ENCODE results near the gene FOXP1.

Gene FOXP1

DNA sequence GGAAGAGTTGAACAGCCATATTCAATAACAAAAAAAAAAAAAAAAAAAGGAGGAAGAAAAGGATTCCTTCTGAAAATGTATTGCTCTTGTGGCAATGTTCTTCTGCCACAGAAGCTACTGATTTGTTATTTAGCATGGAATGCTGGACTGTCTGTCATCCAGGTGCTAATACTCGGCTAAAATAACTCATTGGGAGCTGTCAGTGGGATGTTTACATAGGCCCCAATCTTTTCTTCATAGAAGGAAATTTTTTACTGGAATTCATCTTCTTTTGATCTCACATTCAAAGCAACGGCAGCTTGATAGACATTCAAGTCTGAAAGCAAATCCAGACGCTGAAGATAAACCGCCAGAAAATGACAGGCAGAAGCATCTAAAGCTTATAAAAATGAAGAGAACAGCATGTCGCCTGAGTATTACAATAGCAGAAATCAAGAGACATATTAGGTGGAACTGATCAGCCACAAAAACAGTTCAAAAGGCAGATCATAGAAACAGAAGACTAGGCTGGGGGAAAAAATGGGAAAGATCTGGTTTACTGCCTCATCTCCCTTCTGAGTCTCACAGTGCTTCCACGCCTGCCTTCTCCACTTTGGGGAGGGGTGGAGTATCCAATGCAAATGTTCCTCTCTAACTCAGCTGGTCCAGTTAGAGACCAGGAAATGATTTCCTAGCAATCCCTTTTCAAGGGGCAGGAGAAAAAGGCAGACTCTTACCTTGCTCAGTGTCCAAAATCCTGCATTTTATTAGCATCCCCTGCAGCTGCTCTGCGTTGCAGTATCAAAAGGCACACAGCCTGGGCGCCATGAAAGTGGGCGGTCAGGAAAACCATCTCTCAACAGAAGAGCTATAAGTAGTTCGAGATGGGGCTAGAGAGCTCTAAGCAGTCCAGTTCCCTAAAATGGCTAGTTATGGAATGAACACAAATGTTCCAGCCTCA lies 451.9 kb downstream of the FOXP1 start:
- DNase-seq = no peak

DNA sequence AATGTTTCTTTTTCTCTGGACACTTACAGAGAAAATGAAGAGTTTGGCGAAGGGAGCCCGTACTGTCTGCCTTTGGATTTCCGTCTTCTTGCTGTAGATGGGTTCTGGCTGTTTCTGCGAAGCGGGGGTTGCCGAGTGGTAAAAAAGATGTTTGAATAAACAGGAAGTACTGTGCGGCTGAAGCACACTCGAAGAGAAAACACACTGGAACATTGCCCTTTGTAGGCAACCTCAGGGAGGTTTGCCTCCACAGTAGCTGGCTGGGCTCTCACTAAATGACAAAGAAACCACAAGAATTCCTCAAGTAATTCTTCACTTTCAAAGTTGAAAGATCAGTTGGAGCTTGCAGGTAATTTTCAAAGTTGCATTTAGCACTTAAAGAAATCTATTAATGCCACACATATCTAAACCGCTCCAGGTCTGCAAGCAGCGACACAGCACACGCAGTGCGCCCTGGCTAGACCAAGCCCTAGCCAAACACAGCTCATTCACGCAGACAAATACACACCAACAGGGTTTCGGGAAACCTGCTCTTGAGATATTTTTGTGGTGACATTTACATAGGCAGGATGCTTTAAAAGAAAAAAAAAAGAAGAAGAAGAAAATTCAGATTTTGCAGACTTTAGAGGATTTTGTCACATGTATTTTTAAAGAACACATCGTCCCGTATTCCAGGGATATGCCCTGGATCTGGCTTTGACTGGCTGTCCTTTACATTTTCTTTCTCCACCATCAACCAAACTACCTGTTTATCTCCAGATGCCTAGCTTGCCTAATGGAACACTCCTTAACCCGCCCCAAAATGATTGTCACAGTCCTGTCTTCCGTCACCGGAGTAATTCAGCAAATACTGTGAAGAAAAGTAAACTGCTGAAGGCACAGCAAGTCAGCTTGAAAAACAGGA lies 452.8 kb downstream of the FOXP1 start:
- peak; percentile 69 for DNase-seq

DNA sequence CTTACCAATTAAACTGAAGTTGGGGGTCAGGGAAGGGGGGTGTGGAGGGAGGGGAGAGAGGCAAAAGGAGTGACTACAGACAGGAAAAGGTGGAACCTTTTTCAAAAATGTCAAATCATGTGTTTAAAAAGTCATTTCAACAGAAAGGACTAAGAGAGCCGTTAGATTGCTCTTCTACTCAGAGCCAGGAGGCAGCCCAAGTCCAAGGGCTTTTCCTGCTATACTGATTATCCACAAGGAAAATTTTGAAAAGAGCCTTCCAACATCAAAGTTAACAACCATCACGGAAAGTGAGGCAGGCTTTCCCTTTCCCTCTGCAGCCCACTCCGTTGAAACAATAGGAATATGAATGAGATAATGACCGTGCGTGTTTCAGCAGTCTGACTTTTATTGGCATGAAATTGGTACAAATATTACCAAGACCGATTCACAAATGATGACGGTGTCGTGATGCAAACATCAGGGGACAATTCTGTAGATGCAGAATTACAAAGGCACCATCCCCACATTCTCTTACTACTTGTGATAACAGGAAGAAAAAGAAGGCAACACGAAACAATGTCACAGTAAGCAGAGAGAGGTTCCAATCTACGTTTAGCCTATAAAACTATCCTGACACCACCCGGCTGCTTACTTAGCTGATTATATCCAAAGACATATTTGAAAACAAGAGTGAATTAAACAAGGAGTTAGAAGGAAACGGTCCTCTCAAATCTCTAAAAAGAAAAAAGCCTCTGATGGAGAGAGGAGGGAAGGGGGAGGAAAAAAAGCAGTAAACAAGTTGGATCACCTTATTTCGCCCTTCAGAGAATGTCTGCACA lies 453.7 kb downstream of the FOXP1 start:
- no peak for DNase-seq

DNA sequence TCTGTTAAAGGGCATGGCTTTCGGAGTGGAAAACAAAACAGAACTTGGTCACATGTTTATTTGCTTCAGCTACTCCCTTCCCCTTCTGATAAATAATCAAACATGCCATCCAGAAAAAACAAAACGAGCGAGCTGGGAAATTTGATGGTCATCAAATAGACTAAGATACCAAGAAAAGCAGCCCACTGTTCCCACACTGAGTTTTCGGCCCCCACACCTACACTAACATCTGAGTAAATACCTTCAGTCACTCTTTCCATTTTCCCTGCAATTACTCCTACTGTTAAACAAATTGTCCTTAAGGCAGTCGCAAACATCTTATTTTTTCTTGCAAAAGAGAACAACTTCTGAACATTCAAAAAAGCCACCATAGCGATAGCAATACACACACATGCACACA lies 454.6 kb downstream of the FOXP1 start:
- DNase-seq = no peak

DNA sequence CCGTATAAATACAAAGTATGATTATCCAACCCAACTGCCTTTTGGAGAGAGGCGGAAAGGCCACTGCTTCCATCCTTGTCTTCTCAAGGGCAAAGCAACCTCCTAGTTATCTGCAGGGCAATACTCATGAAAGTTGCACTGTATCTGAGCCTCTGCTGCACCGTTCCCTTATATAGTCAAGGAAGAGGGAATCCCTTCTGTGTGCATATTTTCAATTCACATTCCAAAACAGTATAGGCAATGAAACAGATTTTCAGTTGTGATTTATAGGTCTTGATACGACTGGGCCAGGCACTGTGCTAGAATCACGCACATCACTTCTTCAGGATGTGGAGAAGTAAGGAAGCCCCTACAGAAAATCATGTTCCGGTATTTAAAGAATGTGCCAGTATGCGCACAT lies 455.7 kb downstream of the FOXP1 start:
- DNase-seq = no peak

DNA sequence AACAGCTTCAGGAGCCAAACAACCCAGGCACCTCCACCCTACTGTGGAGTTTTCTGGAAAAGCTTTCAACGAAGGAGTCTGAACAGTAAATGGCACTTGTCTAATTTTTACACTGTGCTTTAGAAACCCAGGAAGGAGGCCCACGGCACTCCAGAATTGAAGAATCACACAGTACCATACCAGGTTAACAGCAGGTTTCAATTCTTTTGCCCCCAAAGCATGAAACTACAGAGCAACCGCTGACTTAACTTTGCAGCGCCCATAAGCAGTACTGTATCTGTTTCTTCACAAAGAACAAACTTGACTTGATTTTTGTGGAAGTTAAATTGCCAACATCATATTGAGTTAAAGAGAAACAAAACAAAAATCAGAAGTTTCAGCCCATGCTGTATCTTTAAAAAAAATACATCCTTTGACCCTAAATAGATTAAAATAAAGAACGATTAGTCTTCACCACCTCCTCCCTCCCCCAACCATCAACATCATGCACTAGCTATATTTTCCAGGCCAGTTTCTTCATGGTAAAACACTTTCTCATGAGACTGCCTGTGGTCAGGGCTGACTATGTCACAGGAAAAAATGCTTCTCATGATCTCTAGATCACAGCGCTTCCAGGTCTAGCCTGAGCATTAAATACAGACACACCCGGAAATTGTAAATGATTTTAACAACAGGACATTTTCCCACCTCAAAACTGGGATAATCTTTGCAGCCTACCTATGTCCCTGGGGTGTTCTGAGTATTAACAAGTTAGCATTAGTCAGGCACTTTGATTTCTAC lies 456.3 kb downstream of the FOXP1 start:
- DNase-seq = peak; percentile 47

DNA sequence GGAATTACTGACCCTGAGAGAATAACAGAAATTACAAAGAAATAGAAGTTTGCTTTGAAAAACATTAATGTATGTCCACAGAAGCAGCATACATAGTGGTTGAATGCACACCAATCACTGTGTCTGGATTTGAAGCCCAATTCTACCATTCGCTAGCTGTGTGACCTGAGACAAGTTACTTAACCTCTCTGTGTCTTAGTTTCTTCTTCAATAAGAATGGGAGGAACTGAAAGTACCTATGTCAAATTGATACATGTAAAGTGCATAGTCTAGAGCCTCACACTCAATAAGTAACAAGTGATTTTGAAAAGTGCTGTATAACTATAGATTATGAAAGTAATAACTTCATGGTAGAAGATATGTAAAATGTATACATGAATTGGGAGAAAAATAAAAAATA lies 457.8 kb downstream of the FOXP1 start:
- no peak for DNase-seq

DNA sequence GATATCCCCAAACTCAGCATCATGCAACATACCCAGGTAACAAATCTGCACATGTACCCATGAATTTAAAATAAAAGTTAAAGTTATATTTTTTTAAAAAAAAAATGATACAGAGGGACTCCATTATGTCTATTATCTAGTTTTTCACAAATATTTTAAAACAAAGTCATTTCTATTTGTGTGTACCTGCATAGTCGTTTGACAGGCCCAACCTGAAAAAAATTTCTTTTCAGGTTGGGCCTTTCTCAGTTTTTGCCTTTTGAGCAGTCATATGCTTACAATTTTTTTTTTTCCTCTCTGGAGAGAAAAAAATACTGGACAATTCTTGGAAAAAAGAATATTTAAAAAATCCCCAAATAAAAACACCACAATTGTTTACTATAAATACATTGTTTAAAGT lies 459.5 kb downstream of the FOXP1 start:
- DNase-seq = no peak

DNA sequence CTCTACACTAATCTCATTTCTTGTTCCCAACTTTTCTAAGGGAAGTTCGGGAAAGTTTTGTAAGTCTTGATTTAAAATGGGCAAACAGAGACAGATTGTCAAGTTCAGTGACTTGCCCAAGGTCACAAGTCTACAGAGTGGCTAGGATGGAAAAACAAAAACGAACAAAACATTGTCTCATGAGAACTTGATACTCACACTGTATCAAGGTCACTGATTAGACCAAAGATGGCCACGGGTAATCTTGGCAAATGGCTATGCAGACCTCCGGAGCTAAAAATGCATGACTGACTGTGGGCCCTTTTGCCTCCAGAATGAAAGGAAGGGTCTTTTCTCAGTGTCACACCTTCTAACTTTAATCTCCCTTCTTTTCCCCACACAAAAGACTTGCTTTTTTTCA lies 460.9 kb downstream of the FOXP1 start:
- no peak for DNase-seq

DNA sequence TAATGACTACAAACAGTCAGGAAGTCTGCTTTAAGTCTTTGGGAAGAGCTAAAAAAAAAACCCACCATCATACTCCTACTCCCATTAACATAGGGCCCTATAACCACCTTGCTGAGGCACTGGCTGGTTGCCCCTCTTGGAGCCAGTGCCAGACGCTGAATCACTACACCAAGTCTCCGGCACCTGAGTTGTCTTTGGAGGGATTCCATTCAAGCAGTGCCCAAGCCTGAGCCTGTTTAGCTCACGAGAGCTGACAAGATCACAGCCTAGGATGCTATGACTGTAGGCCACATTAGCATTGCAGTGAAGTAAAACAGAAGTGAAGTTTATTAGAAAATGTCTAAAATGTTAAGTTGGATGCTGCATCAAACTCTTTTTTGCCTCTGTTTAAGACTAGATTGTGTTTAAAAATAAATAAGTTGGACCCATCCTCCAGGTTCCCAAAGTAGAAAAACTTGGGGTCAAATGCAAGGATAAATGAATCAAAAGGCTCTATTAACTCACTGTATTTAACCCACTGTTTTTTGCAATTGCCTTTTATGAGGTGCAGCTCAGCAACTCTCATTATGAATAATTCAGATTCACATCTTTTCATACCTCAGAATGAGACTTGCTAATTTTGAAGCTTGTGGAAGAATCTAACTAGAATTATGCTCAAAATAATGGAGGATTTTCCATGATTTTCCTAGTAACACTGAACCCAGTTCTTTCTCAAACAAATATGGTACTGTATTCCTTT lies 461.9 kb downstream of the FOXP1 start:
- peak; percentile 40 for DNase-seq

DNA sequence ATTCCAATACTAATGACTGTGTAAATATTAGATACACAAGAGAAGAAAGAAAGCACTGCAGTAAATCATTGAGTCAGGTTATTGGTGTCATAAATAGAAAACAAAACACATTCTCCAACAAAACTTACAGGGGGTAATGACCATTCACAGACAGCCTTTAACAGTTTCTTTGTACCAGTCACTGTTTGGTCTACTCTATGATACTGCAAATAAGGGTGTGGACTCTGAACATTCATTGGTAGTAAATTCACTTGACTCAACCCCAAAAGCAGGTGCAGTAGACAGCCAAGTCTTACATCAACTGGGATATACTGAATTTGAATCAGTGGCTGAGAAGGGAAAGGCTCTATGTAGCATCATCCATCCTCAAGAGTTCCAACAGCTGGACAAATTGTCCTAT lies 463.5 kb downstream of the FOXP1 start:
- DNase-seq = no peak

DNA sequence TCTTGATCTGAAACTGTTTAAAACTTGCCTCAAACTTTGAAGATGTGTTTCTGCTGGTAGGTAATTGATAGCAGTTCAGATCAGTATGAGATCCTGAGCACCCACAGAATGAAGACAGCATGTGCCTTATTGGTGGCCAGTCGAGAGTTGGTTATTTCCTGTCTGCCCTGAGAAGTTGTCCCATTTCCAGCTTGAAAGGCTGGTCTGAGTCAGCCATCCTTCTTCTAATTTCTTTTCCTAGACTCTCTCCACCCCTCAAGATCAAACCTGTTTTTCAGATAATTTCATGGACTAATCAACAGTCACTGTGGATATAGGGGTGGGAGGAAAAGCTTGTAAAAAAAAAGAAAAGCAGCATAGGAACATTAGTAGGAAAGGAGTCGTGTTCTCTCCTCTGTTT lies 464.4 kb downstream of the FOXP1 start:
- no peak for DNase-seq

DNA sequence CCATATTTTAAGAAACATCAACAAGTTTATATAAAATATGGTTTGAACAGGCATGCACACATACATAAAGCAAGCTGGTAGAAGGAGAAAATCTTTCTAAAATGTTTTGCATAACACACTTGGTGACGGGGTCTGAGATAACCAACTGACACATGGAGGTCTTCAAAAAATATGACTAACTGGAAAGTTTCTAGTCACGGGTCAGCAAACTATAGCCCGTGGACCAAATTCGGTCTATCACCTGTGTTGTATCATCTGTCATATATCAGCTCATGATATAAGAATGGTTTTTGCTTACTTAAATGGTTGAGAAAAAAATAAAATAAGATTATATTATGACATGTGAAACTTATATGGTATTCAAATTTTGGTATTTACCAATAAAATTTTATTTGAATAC lies 465.1 kb downstream of the FOXP1 start:
- DNase-seq = no peak

DNA sequence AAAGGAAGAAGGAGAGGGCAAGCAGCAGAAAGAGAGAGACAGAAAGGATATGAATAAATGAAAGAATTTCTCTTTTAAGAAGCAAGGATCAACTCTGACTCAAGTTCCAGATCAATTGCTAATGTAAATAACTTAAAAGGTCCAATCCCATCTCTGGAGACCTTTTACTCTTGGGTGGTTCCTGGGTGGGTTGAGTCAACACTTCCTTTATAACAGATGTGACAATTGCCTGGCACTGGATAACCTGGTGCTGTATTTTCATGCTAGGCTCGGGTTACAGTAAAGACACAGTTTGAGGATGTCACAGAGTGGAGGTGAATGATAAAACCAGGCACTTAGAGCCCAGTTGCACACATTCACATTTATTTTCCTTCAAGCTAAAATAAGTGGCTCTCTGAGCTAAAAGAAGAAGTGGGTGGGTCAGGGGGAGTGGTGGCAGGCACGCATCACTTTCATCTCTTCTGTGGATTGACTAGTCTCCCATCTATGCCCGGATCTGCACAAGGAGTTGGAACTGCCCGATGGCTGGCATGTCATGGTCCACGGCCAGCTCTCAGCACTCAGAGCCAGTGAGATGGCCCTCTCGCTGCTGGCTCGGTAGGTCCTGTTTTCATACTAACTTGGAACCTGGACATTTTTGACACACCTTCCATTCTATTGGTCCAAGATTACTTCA lies 465.8 kb downstream of the FOXP1 start:
- no peak for DNase-seq

DNA sequence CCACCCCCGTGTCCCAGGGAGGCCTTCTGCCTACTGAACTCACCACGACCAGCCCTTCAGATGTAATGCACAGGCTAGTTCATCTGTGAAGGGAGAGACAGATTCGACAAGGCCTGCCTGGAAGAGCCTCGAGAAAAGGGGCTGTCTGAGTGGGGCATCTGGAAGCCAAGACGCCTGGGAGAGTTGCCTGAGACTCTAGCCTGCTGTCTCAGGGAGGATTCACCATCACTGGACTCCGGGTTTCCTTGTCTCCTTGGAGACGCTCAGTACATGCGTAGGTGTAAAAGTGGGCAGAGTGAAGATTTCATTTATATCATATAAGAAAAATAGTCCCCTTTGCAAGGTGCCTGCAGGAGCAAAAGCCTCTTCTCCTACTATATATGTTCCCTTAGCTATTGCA lies 468.9 kb downstream of the FOXP1 start:
- no peak for DNase-seq

DNA sequence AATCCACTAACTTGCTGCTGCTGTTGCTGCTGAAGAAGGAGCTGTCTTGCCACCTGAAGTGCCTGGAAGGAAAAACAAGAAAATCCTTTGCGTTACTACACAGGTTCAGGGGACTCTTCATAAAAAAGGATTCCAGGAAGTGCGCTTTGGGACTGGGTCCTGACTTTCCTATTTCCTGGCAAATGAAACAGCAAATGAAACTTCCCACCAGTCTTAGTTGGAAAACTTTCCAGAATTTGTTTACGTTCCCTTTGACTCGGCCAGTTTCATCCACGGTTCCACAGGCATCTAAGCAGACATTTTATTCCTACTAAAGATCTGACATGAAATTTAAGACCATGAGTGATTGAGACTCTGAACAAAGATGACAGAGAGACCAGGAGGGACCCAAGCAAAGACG lies 471.0 kb downstream of the FOXP1 start:
- DNase-seq = no peak

DNA sequence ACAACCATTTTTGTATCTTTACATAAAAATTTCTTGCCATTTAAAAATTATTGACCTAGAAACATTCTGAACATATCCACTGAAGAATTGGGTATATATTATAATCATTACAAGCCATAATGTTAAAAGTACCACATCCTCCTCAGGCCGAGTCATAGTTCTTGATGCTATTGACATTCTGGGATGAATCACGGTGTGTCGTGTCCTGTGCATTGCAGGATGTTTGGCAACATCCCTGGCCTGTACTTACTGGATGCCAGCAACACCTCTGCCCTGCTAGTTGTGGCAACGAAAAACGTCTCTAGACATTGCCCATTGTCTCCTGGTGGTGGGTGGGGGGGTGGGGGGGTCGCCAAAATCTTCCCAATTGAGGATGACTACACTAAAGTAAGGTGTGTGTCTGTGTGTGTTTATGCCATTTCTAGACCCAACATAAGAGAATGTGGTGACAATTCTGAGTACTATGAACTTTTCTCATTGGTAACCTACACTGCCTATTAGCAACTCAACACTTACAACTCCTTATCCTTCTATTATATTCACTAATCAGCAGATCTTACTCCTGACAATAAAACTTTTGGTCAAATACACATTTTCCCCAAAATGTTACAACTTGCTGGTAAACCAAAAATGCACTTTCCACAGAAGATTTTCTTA lies 471.6 kb downstream of the FOXP1 start:
- peak; percentile 61 for DNase-seq

DNA sequence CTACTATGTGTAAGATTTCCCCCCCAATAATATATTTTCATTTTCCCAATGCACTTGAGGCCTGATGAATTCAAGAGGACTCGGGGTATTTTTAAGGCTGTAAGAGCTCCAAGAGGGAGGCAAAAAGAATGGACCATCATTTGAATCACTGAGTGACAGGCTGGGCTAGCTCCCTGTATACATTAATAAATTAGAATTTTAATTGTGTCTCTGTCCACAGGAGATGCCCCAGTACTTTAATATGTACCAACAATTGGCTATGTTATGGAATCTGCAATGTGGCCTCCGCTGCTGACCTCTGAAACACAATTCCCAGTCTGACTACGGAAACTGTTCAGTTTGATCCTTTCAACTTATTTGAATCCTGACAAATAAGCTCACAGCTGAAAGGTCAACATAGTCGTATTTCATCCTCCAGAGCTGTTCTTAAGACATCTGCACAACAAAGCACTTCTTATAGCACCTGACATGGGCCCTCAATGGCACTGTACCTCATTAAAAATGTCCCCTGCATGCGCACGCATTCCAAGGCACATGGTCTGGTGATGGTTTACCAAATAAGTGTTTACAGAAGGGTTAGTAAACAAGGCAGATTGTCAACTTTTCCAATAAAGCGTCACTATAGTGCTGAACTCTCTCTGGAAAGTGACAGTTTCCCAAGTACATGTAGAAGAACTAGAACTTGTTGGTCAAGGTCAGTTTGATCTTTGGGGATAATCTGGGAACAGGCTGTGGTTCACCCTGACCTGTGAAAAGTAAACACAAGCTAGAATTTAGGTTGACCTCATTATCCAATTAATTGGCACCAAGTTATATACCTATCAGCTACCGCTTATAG lies 472.9 kb downstream of the FOXP1 start:
- DNase-seq = no peak

DNA sequence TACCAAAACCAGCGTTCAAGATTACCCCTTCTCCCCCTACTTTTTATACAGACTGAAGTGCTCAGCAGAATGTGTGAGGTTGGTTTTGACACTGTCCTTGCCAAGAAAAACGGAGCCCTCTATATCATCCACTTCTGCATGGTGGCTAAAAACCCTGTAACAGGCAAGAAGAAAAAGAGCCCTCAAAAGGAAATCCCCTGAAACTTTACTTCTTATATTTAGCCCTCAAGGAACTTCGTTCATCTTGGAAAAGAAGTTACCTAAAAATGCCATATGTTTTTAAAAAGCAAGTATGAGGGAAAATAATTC lies 473.6 kb downstream of the FOXP1 start:
- DNase-seq = no peak
